Retinal pigment epithelial cell (primary cell): ENCODE data around the gene PSORS1C2.

Experiments used
- DNase-seq: peaks from one replicate; pipeline ENCODE4 v3.0.0-alpha.2; 2010; ENCODE audit warnings: low read depth
- H3K4me3 ChIP-seq: 2 replicates; pipeline ENCODE4 v1.5.1; 2011; ENCODE audit warnings: mild to moderate bottlenecking, low read length, control low read depth, moderate library complexity
- TF ChIP-seq, protein P1 (sequence below): conservative IDR thresholded peaks from 2 replicates; pipeline ENCODE4 v1.5.1; 2011; ENCODE audit warnings: low read depth, low read length, control low read depth, inconsistent platforms

The PSORS1C2 gene

DNA sequence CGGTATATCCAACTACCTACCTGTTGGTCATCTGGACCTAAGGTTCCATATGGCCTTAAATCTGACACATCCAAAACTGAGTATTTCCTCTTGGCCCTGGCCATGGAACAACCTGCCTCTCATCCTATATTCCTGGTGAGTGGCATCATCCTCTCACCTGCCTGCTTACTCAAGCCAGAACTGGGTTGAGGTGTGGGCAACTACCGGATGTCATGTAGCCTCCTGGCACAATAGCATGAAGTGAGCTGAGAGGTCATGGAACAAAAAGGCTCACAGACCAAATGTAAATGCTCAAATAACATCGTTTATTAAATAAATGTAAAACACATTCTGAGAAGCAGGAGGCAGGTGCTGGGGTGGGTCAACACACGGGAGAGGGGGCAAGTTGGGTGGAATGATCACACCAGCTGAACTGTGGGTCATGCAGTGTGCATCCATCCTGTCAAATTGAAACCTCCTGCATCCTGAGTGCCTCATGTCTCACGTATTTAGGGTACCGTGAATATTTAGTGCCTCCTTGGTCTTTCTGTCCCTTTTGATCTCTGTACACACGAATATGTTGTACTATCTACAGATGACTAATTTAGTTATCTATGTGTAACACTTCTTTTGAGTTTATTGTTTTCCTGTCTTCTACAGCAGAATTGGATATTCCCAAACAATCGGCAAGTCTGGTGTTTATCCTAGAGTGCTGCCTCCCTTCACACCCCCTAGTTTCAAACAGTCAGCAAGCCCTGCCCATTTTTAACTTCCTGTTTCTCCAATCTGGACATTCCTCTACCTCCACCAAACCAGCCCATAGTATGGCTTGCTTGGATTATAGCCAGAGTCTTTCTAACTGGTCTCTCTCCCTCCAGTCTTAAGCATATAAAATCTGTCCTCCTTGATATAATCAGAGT is 39.5 kb upstream of the PSORS1C2 start:
- H3K4me3 ChIP-seq = no peak overlapping the region
- no peak for DNase-seq
- TF ChIP-seq, protein P1, sequence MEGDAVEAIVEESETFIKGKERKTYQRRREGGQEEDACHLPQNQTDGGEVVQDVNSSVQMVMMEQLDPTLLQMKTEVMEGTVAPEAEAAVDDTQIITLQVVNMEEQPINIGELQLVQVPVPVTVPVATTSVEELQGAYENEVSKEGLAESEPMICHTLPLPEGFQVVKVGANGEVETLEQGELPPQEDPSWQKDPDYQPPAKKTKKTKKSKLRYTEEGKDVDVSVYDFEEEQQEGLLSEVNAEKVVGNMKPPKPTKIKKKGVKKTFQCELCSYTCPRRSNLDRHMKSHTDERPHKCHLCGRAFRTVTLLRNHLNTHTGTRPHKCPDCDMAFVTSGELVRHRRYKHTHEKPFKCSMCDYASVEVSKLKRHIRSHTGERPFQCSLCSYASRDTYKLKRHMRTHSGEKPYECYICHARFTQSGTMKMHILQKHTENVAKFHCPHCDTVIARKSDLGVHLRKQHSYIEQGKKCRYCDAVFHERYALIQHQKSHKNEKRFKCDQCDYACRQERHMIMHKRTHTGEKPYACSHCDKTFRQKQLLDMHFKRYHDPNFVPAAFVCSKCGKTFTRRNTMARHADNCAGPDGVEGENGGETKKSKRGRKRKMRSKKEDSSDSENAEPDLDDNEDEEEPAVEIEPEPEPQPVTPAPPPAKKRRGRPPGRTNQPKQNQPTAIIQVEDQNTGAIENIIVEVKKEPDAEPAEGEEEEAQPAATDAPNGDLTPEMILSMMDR = no peak

DNA sequence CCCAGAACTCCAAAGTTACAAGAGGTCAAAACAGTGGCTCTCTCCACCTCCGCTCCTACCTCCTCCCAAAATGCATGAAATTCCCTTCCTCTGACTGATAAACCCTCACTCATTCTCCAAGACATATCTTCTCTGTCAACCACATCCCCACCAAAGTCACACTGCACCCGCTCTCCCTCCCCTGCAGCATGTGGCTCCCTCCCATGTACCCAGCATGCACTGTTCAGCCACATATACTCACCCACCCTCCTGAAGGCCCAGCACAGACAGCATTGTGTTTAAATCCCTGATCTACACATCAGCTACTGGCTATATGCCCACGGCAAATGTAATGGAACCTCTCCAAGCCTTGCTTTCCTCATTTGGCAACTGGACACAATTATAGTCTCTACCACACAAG is 37.1 kb upstream of the PSORS1C2 start:
- TF ChIP-seq, protein P1 = no peak
- H3K4me3 ChIP-seq = no peak overlapping the region
- no peak for DNase-seq

DNA sequence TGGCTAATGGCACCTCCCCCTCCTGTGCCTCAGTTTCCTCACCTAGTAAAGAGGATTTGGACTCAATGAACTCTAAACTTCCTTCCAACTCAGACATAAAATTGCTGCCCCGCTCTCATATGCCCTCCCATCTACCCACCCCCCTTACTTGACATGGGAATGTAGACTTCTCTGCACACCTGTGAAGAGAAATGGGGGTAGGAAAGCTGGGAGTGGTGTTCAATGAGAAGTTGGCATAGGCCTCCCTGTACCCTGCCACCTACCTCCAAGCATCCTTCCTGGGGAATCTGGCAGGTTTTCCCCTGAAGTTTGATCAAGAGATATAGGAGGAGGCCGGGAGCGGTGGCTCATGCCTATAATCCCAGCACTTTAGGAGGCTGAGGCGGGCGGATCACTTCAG is 35.5 kb upstream of the PSORS1C2 start:
- TF ChIP-seq, protein P1 = no peak
- no peak overlapping the region for H3K4me3 ChIP-seq
- DNase-seq = no peak

DNA sequence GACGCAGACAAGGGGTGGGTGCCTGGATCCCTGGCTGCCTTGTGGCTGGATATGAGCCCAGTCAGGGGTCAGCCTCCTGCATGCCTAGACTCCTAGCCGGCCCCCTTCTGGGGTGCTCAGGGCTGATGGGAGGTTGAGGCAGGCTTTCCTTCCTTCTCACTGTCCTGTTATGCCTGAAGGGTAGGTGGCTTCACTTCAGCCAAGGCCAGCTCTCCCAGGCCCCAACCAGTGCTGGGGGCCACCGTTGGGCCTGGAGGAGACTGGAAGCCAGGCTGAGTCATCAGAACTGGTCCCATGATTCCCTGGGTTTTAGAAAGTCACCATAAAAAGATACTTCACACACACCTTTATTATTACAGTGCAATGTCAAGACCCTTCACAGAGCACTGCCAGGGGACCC is 34.5 kb upstream of the PSORS1C2 start:
- TF ChIP-seq, protein P1 = no peak
- H3K4me3 ChIP-seq = no peak overlapping the region

DNA sequence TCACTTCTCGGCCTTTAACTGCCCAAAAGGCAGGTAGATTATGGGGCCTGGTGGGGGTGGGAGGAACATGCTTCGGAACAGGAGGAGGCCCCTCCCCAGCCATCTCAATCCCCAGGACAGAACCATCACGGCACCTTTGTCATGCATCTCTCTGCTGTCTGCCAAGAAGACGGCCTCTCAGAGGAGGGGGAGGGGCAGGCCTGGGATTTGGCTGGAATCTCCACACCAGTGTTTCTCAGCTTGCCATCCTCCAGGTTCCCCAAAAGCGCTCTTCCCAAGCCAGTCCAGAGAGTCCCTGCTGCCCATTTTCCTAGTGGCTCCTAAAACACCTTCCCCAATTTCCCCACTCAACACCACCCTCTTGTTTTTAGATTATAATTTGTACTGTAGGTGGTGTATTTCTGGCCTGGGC is 34.1 kb upstream of the PSORS1C2 start:
- TF ChIP-seq, protein P1 = no peak
- no peak for DNase-seq
- no peak overlapping the region for H3K4me3 ChIP-seq

More for the DNA sequence above, 34.5 kb upstream of the PSORS1C2 start:
- no peak for DNase-seq

DNA sequence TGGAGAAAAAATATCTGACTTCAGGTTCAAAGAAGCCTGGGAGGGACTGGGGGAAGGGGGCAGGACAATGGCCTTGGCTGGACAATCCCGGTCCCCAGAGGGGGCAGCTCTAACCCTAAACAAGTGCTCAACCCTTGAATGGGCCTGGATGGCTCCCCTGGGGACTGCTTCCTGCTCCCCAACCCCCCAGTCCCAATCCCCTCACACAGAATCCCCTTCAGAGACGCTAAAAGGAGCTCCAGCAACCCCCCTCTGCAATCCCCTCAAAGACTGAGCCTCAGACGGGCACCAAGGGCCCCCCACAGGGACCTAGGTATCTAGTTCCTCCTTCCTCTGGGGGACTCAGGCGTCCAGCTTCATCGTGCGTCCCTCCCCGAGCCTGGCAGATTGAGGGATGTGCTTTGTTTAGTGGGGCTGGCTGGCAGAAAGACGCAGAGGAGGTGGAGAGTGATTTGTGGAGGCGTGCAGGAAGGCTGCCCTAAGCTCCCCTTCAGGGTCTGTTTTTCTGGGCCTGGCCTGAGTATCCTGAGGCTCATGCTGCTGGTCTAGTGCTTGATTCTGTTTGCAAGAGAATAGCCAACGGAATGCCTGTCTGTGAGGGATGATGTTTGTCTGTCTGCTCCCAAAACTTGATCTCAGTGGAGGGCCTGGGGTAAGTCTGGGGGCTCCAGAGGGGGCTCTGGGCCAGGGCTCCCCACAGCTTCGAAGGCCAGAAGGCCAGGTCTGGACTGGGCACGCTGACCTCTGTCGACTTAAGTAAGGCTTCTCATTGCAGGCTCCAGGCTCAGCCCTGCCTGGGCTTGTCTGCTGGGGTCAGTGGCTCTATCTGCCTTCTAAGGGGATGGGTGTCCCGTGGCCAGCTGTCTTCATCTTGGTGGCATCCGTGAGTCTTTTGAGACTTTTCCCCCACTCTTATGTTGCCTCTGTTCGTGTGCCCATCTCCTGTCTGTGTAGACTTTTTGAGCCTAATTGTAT is 33.4 kb upstream of the PSORS1C2 start:
- TF ChIP-seq, protein P1 = no peak
- H3K4me3 ChIP-seq = no peak overlapping the region
- DNase-seq = no peak
